Endothelial cell of coronary artery (primary cell): Measurements from ENCODE around the gene OR56A5. TPM values are rescaled to one million over a fixed set of nuclear protein-coding genes. Genes with fewer than 3 reads are reported as not detected.

Source experiments
- total RNA-seq: library from RNA; depleted of rRNA; stranded (reverse); fragments of >200 nt; gene quantifications from 2 replicates; pipeline ENCODE4 v1.2.3, GENCODE V29; 2014

The OR56A5 gene
- total RNA-seq, result not detected in 2 replicates

GRCh38 chr11:5968394-5968793 lies at the start of gene OR56A5:
Gene OR56A5, minus strand, starts transcription at chr11:5968494. Its CDS starts 0 bp downstream, at chr11:5968494.

GRCh38 chr11:6006846-6007245 lies 38.6 kb upstream of the OR56A5 start, which contains the start of gene OR56A4:
Gene OR56A4, minus strand, starts transcription at chr11:6006946. Its CDS starts 3,954 bp downstream, at chr11:6002992.

GRCh38 chr11:5986885-5987284 lies 18.6 kb upstream of the OR56A5 start, which contains the start of gene OR52L1:
Gene OR52L1, minus strand, starts transcription at chr11:5986985. Its CDS starts 55 bp downstream, at chr11:5986930.

GRCh38 chr11:5941951-5942350 lies 26.3 kb downstream of the OR56A5 start, which contains the start of gene OR56A3:
Gene OR56A3, plus strand, starts transcription at chr11:5942251. Its CDS starts 5,096 bp downstream, at chr11:5947347.

Other genes starting within 250 kb of the OR56A5 start
- not detected in 2 replicates for gene OR56B1, start 232.0 kb downstream of the OR56A5 start, total RNA-seq
- not detected in 2 replicates for gene OR52N4, start 214.3 kb downstream of the OR56A5 start, total RNA-seq
- gene OR52N5, start 185.1 kb downstream of the OR56A5 start, total RNA-seq, result not detected in 2 replicates
- gene OR52N1, start 177.2 kb downstream of the OR56A5 start, total RNA-seq, result not detected in 2 replicates
- gene OR52N2, start 159.6 kb downstream of the OR56A5 start, total RNA-seq, result not detected in 2 replicates
- gene OR52E6, start 126.6 kb downstream of the OR56A5 start, total RNA-seq, result not detected in 2 replicates
- gene OR52E8, start 110.8 kb downstream of the OR56A5 start, total RNA-seq, result not detected in 2 replicates
- not detected in 2 replicates for gene OR52E4, start 87.9 kb downstream of the OR56A5 start, total RNA-seq
- gene OR52E5, start 75.3 kb downstream of the OR56A5 start, total RNA-seq, result not detected in 2 replicates
- not detected in 2 replicates for gene OR56A3, start 26.2 kb downstream of the OR56A5 start, total RNA-seq
- gene OR52L1, start 18.5 kb upstream of the OR56A5 start, total RNA-seq, result not detected in 2 replicates
- not detected in 2 replicates for gene OR56A4, start 38.5 kb upstream of the OR56A5 start, total RNA-seq
- 0.19 TPM in 1 of 2 replicates, not detected in the other for gene OR56A1, start 62.3 kb upstream of the OR56A5 start, total RNA-seq
- not detected in 2 replicates for gene OR56B4, start 139.2 kb upstream of the OR56A5 start, total RNA-seq
- gene OR52B2, start 201.8 kb upstream of the OR56A5 start, total RNA-seq, result not detected in 2 replicates
- not detected in 2 replicates for gene OR52W1, start 230.7 kb upstream of the OR56A5 start, total RNA-seq
- gene C11orf42, start 237.1 kb upstream of the OR56A5 start, total RNA-seq, result not detected in 2 replicates